Astrocyte of the cerebellum (primary cell): ENCODE data around the gene CAPS2.

Experiments
- DNase-seq: peaks from one replicate; pipeline ENCODE4 v3.0.0-alpha.2; 2011; ENCODE audit warnings: low read depth
- H3K4me3 ChIP-seq: 2 replicates; pipeline ENCODE4 v1.5.1; 2011; ENCODE audit warnings: mild to moderate bottlenecking, low read depth, low read length, moderate library complexity
- in situ Hi-C: cut with HindIII; loops from 2 replicates; pipeline ENCODE4 v1.10.0; 2017; ENCODE audit warnings: low sequenced_read_pairs
- TF ChIP-seq, protein P1 (sequence below): IDR thresholded peaks from 2 replicates; pipeline ENCODE4 v1.5.1; 2012; ENCODE audit warnings: low read length, low read depth, moderate library complexity, mild to moderate bottlenecking; ENCODE audit errors: missing control alignments

CAPS2 gene

DNA sequence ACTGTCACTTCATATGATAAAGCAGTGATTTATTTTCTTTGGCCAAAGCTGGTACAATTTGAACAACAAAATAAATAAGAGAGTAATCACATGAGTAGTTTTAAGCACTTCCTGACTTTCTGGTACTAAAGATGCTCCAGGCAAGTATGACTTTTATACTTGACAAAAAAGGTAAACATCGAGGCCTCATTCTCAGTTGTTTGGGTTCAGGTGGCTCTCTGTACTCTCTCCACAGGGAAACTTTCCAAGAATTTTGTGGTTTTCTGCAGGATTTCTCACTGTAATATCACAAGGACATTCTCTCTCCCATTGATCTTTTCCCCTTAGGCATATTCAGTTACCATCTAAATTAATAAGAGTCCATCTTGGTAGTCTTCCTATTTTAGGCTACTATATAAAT, 93.9 kb downstream of the CAPS2 start:
- H3K4me3 ChIP-seq, result no peak overlapping the region
- in situ Hi-C loops, result no loop called here

DNA sequence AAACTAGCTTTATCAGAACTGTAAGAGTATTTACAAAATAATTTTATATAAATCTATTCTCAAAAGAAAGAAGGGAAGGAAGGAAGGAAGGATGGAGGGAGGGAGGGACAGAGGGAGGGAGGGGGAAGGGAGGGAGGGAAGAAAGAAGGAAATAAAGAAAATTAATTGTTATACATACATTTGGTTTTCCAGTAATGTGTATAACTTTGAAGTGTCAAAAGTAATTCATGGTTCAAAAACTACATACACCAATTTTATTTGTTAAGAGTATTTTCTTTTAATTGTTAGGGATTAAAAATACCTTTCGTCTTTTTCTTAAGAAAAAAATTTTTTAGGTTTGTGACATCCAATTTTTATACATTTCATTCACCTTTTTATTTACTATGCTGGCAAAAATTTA, 103.0 kb downstream of the CAPS2 start:
- no peak for DNase-seq
- no peak overlapping the region for H3K4me3 ChIP-seq
- in situ Hi-C loops, result no loop called here
- TF ChIP-seq, protein P1, sequence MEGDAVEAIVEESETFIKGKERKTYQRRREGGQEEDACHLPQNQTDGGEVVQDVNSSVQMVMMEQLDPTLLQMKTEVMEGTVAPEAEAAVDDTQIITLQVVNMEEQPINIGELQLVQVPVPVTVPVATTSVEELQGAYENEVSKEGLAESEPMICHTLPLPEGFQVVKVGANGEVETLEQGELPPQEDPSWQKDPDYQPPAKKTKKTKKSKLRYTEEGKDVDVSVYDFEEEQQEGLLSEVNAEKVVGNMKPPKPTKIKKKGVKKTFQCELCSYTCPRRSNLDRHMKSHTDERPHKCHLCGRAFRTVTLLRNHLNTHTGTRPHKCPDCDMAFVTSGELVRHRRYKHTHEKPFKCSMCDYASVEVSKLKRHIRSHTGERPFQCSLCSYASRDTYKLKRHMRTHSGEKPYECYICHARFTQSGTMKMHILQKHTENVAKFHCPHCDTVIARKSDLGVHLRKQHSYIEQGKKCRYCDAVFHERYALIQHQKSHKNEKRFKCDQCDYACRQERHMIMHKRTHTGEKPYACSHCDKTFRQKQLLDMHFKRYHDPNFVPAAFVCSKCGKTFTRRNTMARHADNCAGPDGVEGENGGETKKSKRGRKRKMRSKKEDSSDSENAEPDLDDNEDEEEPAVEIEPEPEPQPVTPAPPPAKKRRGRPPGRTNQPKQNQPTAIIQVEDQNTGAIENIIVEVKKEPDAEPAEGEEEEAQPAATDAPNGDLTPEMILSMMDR, result no peak

More for the DNA sequence above, 93.9 kb downstream of the CAPS2 start:
- TF ChIP-seq, protein P1, result no peak
- DNase-seq, result no peak
